ENCODE measurements around the gene KLHDC10. TPM values are rescaled to one million over a fixed set of nuclear protein-coding genes. Genes with fewer than 3 reads are reported as not detected.
"Not testable (repeated sequence)": the region's sequence is repeated elsewhere in the genome, so short reads cannot be mapped to it uniquely, and the experiment has no call there.

Gene KLHDC10
- total and polyA plus RNA-seq, 2 donors from 2014 or later: 15.7 to 38.9 TPM

GRCh38 chr7:130055198-130055597 is 15.1 kb upstream of the KLHDC10 start:
- H3K36me3 ChIP-seq (ENCODE audit: control insufficient read depth in 2 of 3, insufficient read depth in 3 of 3, low read length in 3 of 3); H3K9me3 ChIP-seq (ENCODE audit: control insufficient read depth in 2 of 3, insufficient read depth in 1 of 3, low read length in 3 of 3); H3K27ac ChIP-seq (ENCODE audit: low read depth in 2 of 2, low read length in 2 of 2); H3K9ac ChIP-seq (ENCODE audit: low read length in 3 of 3); FAIRE-seq; intact Hi-C loops (cut with DNase I); H3K27me3 ChIP-seq (ENCODE audit: control insufficient read depth, insufficient read depth, low read length); DNase-seq; H3K4me3 ChIP-seq (ENCODE audit: low read length in 3 of 3); H3K4me1 ChIP-seq (ENCODE audit: control insufficient read depth in 2 of 3, insufficient read depth in 2 of 3, low read depth in 1 of 3, low read length in 3 of 3): not testable (repeated sequence)

- Histone ChIP-seq H3K4me3 (ENCODE audit: low read length in 3 of 3) (no peak overlapping the region), H3K36me3 (ENCODE audit: control insufficient read depth in 2 of 3, insufficient read depth in 3 of 3, low read length in 3 of 3) (no peaks in the 10 kb centered on the region), H3K4me1 (ENCODE audit: control insufficient read depth in 2 of 3, insufficient read depth in 2 of 3, low read depth in 1 of 3, low read length in 3 of 3) (no peaks in the 10 kb centered on the region), H3K27ac (ENCODE audit: low read depth in 2 of 2, low read length in 2 of 2) (no peak overlapping the region), H3K9ac (ENCODE audit: low read length in 3 of 3) (no peak overlapping the region), H3K27me3 (ENCODE audit: control insufficient read depth, insufficient read depth, low read length) (no peaks in the 10 kb centered on the region), H3K9me3 (ENCODE audit: control insufficient read depth in 2 of 3, insufficient read depth in 1 of 3, low read length in 3 of 3) (no peaks in the 10 kb centered on the region)
- DNase-seq (no peak), FAIRE-seq (no peak)
- TF ChIP-seq CTCF (IDR thresholded peaks at IDR 0.05; ENCODE audit: borderline replicate concordance, extremely low read depth, insufficient read depth): no peak
- intact Hi-C loops (cut with DNase I): no loop called here
Observed at GRCh38 chr7:130062246-130062645, 8.1 kb upstream of the KLHDC10 start.

DNA sequence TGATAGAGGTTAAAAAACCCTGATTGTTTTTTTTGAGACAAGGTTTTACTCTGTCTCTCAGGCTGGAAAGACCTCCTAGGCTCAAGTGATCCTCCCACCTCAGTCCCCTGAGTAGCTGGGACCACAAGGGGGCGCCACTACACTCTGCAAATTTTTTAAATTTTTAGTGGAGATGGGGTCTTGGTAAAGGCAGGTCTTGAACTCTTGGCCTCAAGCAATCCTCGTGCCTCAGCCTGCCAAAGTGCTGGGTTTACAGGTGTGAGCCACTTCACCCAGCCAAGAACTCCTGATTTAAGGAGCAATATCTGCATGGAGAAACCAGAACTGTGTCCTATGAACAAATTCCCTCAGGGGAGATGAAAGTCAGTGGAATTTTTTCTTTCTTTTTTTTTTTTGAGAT is 7.3 kb upstream of the KLHDC10 start:
- Histone ChIP-seq H3K36me3 (ENCODE audit: control insufficient read depth in 2 of 3, insufficient read depth in 3 of 3, low read length in 3 of 3) (no peaks in the 10 kb centered on the region), H3K9ac (ENCODE audit: low read length in 3 of 3) (no peak overlapping the region), H3K4me3 (ENCODE audit: low read length in 3 of 3) (no peak overlapping the region), H3K4me1 (ENCODE audit: control insufficient read depth in 2 of 3, insufficient read depth in 2 of 3, low read depth in 1 of 3, low read length in 3 of 3) (no peaks in the 10 kb centered on the region), H3K9me3 (ENCODE audit: control insufficient read depth in 2 of 3, insufficient read depth in 1 of 3, low read length in 3 of 3) (no peaks in the 10 kb centered on the region), H3K27me3 (ENCODE audit: control insufficient read depth, insufficient read depth, low read length) (no peaks in the 10 kb centered on the region), H3K27ac (ENCODE audit: low read depth in 2 of 2, low read length in 2 of 2) (no peak overlapping the region)
- TF ChIP-seq CTCF (IDR thresholded peaks at IDR 0.05; ENCODE audit: borderline replicate concordance, extremely low read depth, insufficient read depth): peak; percentile 56
- intact Hi-C loops (cut with DNase I): no loop called here
- DNase-seq (peak in 4 of 5 donors; percentile 60 to 67 (median 64)), FAIRE-seq (no peak)

DNA sequence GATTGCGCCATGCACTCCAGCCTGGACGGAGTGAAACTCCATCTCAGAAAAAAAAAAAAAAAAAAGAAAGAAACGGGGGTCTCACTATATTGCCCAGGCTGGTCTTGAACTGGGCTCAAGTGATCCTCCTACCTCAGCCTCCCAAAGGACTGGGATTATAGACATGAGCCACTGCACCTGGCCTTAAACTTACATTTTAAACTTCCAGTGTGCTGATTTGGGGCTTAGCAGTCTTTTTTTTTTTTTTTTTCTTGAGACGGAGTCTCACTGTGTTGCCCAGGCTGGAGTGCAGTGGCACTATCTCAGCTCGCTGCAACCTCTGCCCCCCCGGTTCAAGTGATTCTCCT is 5.8 kb upstream of the KLHDC10 start:
- intact Hi-C loops (cut with DNase I); H3K9ac ChIP-seq (ENCODE audit: low read length in 3 of 3); H3K27ac ChIP-seq (ENCODE audit: low read depth in 2 of 2, low read length in 2 of 2); H3K36me3 ChIP-seq (ENCODE audit: control insufficient read depth in 2 of 3, insufficient read depth in 3 of 3, low read length in 3 of 3); H3K27me3 ChIP-seq (ENCODE audit: control insufficient read depth, insufficient read depth, low read length); FAIRE-seq; H3K4me3 ChIP-seq (ENCODE audit: low read length in 3 of 3); H3K4me1 ChIP-seq (ENCODE audit: control insufficient read depth in 2 of 3, insufficient read depth in 2 of 3, low read depth in 1 of 3, low read length in 3 of 3); DNase-seq; H3K9me3 ChIP-seq (ENCODE audit: control insufficient read depth in 2 of 3, insufficient read depth in 1 of 3, low read length in 3 of 3): not testable (repeated sequence)

Data from kidney (tissue), 14 donors.